ENCODE measurements around the gene CNTNAP2.
"Not testable (repeated sequence)": the region's sequence is repeated elsewhere in the genome, so short reads cannot be mapped to it uniquely, and the experiment has no call there.

Gene CNTNAP2

GRCh38 chr7:148011753-148012152 lies 1895.2 kb downstream of the CNTNAP2 start:
- DNase-seq: no peak

DNA sequence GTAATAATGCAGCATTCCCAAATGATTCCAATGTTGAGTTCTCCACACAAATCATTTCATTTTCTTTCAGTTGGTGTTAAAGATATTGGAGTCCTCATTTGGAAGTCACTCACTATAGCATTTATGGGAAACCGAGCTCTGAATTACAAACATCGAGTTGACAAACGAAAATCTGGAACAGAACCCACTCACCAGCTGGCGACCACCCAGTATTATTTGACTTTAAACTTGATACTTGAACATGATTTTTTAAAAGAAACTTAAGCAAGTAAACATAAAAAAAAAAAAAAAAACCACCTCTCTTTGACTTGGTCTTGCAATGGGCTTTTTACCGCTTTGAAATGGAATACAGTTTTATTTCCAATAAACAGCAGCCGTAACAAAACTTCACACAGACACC lies 1897.4 kb downstream of the CNTNAP2 start:
- DNase-seq: no peak

- DNase-seq: no peak
Measured at GRCh38 chr7:148014541-148014940, 1897.9 kb downstream of the CNTNAP2 start.

- DNase-seq: no peak
Measured at GRCh38 chr7:148017126-148017525, 1900.5 kb downstream of the CNTNAP2 start.

DNA sequence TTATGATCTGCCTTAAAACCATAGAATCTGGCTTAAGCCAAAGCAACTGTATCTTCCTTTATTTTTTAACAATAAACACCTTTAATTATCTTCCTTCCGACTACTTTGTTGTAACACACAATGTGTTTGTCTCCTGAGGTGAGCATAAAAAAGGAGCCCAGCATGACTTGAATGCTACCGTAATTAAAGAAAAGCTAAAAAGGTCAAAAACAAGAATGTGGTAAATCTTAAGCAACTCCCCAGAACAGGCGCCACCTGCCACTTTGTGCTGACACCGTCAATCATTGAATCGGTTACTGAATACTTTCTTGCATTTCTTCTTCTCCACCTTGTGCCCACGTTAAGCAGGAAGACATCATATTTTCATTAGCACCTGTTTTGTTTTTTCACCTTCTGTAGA lies 1904.1 kb downstream of the CNTNAP2 start:
- no peak for DNase-seq

DNA sequence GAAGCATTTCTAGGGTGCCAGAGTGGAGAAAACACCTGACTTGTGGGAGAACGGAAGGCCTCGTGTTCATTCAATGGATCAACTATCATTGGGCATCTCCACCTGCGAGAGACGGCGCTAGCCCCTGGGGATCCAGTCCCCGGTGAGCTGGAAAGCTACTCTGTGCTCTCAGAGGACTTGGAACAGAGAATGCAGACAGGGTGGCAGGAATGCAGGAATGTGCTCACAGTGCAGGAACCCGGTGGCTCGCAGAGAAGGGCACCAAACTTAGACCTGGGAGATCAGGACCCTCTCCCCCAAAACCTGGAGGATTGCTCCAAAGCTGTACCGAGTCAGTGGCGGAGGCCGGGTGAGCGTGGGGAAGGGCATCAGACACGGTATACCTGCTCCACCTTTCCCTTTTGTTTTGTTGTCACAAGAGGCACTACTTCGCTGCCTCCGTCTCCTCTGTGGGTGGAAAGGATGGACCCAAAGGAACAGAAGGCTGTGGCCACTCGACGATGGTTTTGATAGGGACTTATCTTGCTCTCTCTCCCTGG lies 1905.0 kb downstream of the CNTNAP2 start:
- no peak for DNase-seq

DNA sequence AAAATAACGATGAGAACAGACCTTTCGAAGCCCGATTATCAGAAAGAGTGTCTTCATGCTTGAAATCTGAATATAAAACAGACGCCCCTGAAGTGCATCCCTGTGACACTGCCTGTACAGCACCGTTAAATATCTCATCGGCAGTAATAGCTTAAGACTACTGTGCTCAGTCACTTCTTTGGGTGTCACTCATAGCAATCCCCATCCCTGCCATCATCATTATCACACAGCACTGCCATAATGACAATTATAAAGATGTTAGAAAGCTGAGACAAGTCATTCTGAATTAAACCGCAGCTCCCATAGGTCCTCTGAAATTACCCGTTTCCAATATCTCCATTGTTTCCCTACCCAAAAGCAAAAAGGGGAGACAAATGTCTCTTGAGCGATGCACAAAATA lies 1906.2 kb downstream of the CNTNAP2 start:
- no peak for DNase-seq

DNA sequence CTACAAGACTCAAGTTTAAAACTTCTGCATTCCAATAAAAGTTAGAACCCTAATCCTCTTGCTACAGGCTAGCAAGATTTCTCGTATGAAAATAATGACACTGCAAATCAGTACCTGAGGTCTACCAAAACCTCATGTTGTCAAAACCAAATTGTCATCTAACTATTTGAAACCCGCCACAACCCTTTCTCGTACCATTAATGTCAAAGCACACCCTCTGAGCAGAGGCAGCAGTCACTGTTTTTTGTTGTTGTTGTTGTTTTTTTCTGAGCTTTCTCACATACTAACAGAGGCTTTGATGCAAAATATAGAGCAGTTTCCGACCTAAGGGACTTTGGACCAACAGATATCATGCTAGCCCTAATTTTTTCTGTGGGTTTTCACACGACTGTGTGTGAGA lies 1910.1 kb downstream of the CNTNAP2 start:
- no peak for DNase-seq

DNA sequence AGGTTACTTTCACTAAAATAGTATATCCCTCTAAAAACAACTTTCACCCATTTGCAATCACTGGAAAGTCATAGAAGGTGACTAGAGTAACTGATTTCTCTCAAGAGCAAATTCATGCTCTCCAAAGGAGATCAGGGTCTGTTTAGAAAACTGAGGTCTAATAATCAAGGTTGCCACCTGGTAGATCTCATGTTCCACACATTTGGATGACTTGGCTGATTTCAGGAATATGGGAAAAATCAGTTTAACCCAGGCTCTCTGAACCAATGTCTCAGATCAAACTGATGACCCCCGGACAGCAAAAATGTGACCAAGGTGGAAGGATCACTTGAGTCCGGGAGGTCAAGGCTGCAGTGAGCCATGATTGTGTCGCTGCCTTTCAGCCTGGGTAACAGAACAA lies 1911.6 kb downstream of the CNTNAP2 start:
- DNase-seq: no peak

DNA sequence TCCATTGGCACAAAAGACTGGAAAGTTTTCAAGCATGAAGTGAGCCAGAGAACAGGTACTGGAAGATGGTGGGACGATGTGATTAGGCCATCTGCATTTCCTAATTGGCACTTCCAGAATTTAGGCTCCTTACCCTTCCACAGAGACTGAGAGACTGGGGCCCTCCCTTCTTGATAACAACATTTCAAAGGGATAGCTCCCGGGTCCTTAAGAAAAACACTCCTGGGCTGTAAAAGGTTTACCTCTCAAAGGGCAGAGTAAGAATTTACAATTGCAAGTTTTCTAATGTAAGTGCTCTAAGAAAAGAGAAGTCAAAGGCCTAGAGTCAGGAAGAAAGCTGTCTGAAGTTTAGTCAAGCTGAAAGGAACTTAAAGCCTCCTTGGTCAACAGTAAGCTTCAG lies 1914.4 kb downstream of the CNTNAP2 start:
- no peak for DNase-seq

GRCh38 chr7:148031811-148032210 lies 1915.2 kb downstream of the CNTNAP2 start:
- DNase-seq: no peak

DNA sequence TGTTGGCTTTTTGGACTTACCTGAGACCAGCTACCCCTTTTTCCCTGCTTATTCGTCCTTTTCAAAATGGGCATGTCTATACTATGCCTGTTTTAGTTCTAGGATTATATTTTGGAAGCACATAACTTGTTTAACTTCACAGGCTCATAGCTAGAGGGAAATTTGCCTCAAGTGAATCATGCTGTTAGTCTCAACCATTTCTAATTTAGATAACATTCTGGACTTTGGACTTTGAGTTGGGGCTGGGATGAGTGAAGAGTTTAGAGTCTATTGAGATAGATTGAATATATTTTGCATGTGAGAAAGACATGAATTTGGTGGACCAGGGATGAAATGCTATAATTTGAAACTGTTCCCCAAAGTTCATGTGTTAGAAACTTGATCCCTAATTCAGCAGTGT lies 1919.3 kb downstream of the CNTNAP2 start:
- DNase-seq: no peak

GRCh38 chr7:148037044-148037443 lies 1920.4 kb downstream of the CNTNAP2 start:
- DNase-seq: no peak

DNA sequence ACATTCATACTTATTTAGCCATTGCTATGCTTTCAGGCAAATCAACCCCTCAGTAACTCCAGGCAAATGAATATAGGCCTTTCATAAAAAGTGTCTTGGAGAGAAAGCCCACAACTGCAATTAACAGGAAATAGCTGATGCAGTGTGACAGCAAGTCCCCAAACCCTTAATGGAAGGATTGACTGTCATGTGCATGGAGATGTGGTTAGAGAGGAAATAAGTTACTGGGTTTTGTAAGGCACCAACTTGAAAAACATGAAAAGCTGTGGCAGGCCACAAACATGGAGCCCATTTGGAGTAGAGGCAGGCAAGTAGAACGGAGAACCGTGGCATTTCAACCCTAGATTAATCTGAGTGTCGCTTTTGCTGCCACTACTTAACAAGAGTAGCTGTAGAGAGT lies 1924.6 kb downstream of the CNTNAP2 start:
- no peak for DNase-seq

- no peak for DNase-seq
Measured at GRCh38 chr7:148042935-148043631, 1926.5 kb downstream of the CNTNAP2 start.

- no peak for DNase-seq
Measured at GRCh38 chr7:148044173-148044572, 1927.6 kb downstream of the CNTNAP2 start.

DNA sequence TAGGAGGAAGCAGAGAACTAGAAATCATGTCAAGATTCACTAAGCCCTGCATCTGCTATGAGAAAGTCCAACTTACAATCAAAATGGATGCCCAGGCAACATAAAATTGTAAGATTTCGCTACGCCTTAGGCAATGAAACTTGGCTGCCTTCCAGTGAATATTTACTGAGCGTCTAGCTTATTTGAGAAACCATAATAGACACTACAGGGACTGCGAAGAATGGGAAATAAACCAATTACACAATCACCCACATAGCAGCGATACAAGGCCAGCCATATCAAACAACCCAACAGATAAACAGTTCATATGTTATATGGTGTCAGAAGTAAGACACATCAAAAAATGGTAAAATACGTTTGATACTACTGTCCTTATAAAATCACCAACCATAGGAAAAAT lies 1928.9 kb downstream of the CNTNAP2 start:
- DNase-seq: no peak

- no peak for DNase-seq
Measured at GRCh38 chr7:148049068-148049467, 1932.5 kb downstream of the CNTNAP2 start.

DNA sequence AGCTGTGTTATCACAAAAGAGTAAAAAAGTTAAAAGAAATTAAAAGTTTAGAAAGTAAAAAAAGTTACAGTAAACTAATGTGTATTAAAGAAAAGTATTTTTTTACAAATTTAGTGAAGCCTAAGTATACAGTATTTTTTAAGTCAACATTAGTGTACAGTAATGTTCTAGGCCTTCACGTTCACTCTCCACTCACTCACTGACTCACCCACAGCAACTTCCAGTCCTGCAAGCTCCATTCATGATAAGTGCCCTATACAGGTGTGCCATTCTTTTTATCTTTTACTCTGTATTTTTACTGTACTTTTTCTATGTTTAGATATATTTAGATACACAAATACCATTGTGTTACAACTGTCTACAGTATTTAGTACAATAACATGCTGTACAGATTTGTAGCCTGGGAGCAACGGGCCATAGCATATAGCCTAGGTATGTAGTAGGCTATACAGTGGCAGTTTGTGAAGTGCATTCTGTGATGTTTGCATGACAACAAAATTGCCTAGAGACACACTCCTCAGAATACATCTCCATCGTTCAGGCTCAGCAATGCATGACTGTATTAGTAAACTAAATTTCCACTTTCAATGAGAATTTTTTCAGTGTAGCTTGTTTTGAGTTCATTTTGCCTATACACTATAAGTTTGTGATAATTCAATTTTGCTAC lies 1934.0 kb downstream of the CNTNAP2 start:
- no peak for DNase-seq

GRCh38 chr7:148056406-148056805 lies 1939.8 kb downstream of the CNTNAP2 start:
- no peak for DNase-seq

DNA sequence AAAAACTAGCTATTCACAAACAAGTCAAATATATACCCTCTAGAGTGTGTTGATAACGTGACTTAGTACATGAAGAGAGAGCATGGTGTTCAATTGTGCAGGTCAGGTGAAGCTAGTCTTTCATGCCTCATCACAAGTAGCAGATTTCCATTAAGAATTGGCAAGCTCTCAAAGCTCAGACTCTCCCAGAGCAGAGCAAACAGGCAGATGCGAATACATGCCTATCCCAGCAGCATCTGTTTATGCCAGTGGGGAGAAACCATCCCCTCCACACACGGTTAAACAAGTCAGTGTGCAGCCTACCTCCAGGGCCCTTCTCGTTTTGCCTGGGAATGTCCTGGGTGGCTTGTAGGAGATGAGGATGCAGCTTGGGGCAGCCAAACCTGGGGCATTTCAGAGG lies 1941.5 kb downstream of the CNTNAP2 start:
- no peak for DNase-seq

DNA sequence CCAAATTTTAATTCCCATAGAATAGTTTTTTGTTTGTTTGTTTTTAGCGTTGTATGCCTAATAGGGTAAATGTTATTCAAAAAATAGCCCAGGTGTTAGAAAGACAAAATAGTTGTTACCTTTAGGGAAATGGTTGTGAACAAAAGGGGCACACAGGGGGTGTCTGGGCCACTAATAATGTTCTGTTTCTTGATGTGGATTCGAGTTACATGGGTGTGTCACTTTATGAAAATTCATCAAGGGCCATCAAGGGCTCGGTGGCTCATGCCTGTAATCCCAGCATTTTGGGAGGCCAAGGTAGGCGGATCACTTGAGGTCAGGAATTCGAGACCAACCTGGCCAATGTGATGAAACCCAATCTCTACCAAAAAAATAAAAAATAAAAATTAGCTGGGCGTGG lies 1942.2 kb downstream of the CNTNAP2 start:
- no peak for DNase-seq

DNA sequence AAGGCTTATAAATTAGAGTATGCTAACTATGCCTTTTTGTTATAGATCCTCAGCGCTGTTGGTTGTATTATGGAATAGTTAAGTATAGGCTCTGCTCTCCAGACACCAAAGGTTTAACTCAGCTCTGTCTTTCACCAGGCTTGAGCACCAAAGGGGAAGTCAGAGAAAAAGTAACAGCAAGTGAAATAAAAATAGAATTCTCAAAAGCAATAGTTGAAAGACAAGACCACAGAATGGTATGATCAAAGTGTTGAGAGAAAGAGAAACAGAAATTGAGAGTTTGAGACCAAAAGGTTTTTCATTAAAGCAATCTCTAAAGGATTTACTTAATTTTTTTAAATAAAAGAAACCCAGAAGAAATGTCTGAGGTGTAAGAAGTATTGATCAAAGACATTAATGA lies 1944.1 kb downstream of the CNTNAP2 start:
- DNase-seq: no peak

DNA sequence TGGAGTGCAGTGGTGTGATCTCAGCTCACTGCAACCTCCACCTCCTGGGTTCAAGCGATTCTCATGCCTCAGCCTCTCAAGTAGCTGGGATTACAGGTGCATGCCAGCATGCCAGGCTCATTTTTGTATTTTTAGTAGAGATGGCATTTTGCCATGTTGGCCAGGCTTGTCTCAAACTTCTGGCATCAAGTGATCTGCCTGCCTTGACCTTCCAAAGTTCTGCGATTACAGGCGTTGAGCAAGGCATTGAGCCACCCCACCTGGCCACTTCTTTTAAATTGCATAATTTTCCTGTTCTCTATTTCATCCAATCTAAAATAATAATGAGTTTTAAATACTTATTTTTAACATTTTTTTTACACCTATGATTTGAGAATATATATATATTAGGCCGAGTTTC lies 1961.5 kb downstream of the CNTNAP2 start:
- not testable (repeated sequence) for DNase-seq

Measured in NCI-H526 treated with DMSO at 0.1 percent for 48 hours (cell line).